Mucosa of descending colon (tissue), 3 donors: Measurements from ENCODE around the gene LINC01488. TPM values are rescaled to one million over a fixed set of nuclear protein-coding genes. Genes with fewer than 3 reads are reported as not detected.
A peak's percentile ranks its signal among the peaks of the same experiment; 100 is the strongest.

Source experiments
- ATAC-seq: fragments of 200-7000 bp; cut with Tn5 transposase; one replicate; pipeline ENCODE4 v1.9.1; 2020; ENCODE audit warnings: mild to moderate bottlenecking, moderate library complexity
- DNase-seq, 3 donors: peaks; one replicate each; pipeline ENCODE4 v3.0.0-alpha.2; 2020
- H3K36me3 ChIP-seq: fragments of 200-600 bp; one replicate; pipeline ENCODE4 v1.8.0; 2021; ENCODE audit warnings: low read depth, mild to moderate bottlenecking
- H3K4me1 ChIP-seq: fragments of 200-600 bp; one replicate; pipeline ENCODE4 v1.8.0; 2021; ENCODE audit warnings: low read depth, mild to moderate bottlenecking
- H3K4me3 ChIP-seq: fragments of 200-600 bp; one replicate; pipeline ENCODE4 v1.8.0; 2021; ENCODE audit warnings: mild to moderate bottlenecking
- H3K9me3 ChIP-seq: fragments of 200-600 bp; one replicate; pipeline ENCODE4 v1.8.0; 2021; ENCODE audit warnings: mild to moderate bottlenecking
- intact Hi-C, 2 donors: fragments of 100-400 bp; cut with DNase I in 1 of 2; cut with micrococcal nuclease in 1 of 2; formaldehyde crosslinking; loops; one replicate each; pipeline versions ENCODE4 v1.11.0 to v1.11.1; 2022; cut with DNase I, micrococcal nuclease
- total RNA-seq, 3 donors: library from RNA; stranded (reverse); fragmentation: NEBNext Ultra II Directional in 2 of 3; extraction: Animal tissue kit (Norgen Biotek cat#: 25700) in 2 of 3; gene quantifications; one replicate each; pipeline versions ENCODE4 v1.2.1 to v1.2.4, GENCODE V29; 2021 to 2023
- TF ChIP-seq, protein P1 (sequence below): fragments of 200-600 bp; IDR thresholded peaks from one replicate; pipeline ENCODE4 v1.8.0; 2022; ENCODE audit warnings: antibody characterized with exemption, mild to moderate bottlenecking
- donor health status: DM: no; HTN: no; CAD: no; lungs with moderate emphysema.
- donor health status: DM: no; HTN: no; CAD: no.
- donor health status: DM: no; HTN: yes; CAD: no.

Gene LINC01488
- total RNA-seq, 3 donors from 2014 or later = not detected

DNA sequence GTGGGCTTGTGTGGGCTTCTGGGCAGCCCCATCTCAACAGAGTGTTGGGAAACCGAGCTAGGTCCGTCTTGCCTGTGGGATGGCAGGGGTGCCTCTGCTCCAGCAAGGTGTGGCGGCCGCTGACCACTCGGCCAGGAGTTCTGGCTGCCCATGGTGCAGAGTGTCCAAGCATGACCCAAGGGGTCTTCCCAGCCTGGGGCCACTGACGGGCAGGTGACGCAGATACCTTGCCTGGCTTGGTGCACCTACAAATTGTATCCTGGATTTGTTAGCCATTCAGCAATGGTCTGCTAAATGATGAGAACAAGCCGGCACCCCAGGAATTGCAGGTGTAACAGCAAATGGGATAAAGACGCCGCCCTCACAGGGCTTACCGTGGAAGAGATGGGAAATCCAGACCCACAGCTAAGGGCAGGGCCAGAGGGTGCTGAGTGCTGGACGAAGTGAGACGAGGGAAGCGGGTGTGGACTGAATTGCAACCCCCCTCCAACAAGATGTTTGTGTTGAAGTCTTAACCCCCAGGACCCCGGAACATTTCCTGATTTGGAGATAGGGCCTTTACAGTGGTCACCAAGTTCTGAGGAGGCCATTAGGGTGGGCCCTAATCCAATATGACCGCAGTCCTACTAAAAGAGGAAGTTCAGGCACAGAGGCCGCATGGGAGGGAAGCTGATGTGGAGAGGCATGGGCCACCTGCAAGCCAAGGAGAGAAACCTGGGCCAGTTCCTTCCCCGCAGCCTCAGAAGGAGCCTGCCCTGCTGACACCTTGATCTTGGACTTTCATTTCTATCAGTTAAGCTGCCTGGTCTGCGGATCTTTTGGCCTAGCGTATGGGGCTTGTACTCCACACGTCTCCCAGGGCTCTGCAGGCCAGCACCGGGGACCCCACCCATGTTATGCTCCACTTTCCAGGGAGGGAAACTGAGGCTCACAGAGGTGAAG, 45.2 kb upstream of the LINC01488 start:
- no peak overlapping the region for H3K4me3 ChIP-seq
- no peak for ATAC-seq
- TF ChIP-seq, protein P1, sequence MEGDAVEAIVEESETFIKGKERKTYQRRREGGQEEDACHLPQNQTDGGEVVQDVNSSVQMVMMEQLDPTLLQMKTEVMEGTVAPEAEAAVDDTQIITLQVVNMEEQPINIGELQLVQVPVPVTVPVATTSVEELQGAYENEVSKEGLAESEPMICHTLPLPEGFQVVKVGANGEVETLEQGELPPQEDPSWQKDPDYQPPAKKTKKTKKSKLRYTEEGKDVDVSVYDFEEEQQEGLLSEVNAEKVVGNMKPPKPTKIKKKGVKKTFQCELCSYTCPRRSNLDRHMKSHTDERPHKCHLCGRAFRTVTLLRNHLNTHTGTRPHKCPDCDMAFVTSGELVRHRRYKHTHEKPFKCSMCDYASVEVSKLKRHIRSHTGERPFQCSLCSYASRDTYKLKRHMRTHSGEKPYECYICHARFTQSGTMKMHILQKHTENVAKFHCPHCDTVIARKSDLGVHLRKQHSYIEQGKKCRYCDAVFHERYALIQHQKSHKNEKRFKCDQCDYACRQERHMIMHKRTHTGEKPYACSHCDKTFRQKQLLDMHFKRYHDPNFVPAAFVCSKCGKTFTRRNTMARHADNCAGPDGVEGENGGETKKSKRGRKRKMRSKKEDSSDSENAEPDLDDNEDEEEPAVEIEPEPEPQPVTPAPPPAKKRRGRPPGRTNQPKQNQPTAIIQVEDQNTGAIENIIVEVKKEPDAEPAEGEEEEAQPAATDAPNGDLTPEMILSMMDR = no peak
- no peaks in the 10 kb centered on the region for H3K4me1 ChIP-seq
- DNase-seq = peak in 1 of 3 donors; percentile 11
- H3K36me3 ChIP-seq = no peaks in the 10 kb centered on the region
- intact Hi-C loops = no loop called here
- no peaks in the 10 kb centered on the region for H3K9me3 ChIP-seq

DNA sequence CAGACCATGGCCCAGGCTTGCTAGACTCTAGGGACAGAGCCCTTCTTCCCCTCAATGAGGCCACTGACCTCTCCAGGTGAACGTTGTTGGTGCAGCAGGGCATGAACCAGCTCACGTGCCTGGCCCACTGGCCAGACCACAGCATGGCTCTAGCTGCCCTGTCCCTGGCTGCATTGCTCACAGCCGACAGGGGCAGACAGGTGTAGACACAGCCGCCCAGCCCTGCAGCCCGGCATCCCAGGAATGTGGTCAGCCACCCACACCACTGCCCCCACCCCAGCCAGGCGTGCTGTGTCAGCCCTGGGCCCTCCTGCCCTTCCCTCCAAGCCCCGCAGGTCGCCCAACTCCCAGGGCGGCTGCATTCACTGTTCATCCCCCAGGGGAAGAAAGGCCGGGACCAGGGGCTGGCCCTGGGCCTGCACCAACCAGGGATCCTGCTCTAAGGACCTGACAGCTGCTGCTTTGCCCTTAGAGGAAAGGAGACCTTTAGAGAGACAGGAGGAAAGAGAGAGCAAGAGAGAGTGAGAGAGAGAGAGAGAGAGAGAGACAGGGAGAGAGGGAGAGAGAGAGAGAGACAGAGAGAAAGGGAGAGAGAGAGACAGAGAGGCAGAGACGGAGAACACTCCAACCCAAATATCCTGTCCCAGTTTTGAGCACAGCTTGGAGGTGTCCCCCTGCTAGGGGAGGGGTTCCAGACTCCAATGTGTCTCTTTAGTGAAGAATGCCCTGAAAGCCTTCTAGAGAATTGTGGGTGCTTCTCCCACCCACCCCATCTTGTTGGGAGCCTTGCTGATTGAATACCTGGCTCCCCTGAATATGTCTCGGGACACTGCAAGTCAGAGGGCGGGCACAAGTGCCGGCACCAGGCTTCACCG, 44.2 kb upstream of the LINC01488 start:
- Histone ChIP-seq H3K9me3 (no peaks in the 10 kb centered on the region), H3K36me3 (no peaks in the 10 kb centered on the region), H3K4me1 (no peaks in the 10 kb centered on the region), H3K4me3 (no peak overlapping the region)
- no peak for DNase-seq
- ATAC-seq = no peak
- TF ChIP-seq, protein P1 = no peak
- intact Hi-C loops = no loop called here

DNA sequence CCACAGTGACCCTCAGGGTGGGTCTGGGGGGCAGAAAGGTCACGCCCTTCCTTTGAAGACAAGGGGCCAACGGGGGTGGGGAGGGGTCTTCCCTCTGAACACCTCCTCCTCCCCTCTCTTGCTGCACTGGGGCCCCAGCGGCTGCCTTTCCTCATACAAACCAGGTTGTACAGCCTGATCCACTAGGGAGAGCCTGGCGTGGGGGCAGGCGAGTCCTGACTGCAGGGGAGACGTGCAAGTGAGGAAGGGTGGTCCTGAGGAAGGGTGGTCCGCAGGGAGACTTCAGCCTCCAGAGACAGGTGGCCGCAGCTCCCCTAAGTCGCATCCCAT, 43.6 kb upstream of the LINC01488 start:
- no peaks in the 10 kb centered on the region for H3K9me3 ChIP-seq
- no peak for DNase-seq
- no peaks in the 10 kb centered on the region for H3K4me1 ChIP-seq
- H3K36me3 ChIP-seq = no peaks in the 10 kb centered on the region
- no peak for ATAC-seq
- TF ChIP-seq, protein P1 = no peak
- intact Hi-C loops = no loop called here
- H3K4me3 ChIP-seq = no peak overlapping the region

DNA sequence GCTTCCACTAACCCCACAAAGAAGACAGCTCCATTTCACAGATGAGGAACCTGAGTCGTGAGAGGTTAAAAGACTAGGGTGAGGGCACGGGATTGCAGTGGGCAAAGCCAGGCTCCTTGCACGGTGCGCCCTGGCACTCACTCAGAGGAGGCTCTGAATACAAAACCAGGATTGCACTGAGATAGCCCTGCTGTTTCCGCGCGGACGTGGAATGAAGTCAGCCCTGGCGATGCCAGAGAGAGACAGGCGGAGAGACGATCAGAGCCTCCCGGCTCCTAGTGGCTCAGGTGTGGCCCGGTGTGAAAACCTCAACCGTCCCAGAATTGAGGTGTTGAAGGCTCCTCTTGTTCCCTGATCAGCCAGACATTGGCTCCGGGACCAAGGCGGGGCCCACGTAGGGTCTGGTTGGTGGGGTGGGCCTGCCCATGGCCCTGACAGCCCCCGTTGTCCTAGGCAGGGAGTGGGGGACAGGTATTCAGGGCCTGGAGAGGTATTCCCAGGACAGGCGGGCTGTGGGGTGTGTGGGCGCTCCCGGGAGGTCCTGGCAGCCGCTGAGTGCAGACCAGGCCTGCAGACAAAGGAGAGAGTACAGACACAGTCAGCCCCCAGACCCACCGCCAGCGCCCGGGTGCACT, 43.1 kb upstream of the LINC01488 start:
- no peak for DNase-seq
- TF ChIP-seq, protein P1 = no peak
- intact Hi-C loops = no loop called here
- Histone ChIP-seq H3K4me3 (no peak overlapping the region), H3K9me3 (no peaks in the 10 kb centered on the region), H3K36me3 (no peaks in the 10 kb centered on the region), H3K4me1 (peaks cover 2% of the 10 kb centered on the region)
- no peak for ATAC-seq

DNA sequence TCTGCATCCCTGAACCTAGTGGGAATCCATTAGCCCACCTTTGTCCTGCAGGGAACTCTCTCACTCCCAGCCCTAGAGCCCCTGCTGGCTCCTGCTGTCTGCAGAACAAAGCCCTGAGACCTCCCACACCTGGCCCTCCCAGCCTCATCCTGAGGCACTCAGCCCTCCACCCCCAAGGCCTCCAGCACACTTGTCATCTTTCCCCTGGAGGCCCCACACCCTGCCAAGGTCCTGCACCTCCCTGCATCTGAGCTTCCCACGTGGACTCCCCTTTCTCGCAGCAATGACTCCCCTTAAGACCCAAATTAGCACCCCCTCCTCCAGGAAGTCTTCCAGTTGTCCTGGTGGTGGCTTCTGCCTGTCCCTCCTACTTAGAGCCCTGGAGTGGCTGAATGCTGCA, 42.3 kb upstream of the LINC01488 start:
- no peaks in the 10 kb centered on the region for H3K9me3 ChIP-seq
- intact Hi-C loops = no loop called here
- H3K4me3 ChIP-seq = no peak overlapping the region
- ATAC-seq (no peak), DNase-seq (peak in 1 of 3 donors; percentile 9)
- TF ChIP-seq, protein P1 = no peak
- H3K4me1 ChIP-seq = peaks cover 9% of the 10 kb centered on the region
- H3K36me3 ChIP-seq = no peaks in the 10 kb centered on the region
